GM12878 (cell line): Measurements from ENCODE around the gene TRIM63. TPM values are rescaled to one million over a fixed set of nuclear protein-coding genes. Genes with fewer than 3 reads are reported as not detected.

ENCODE experiments used
- BHLHE40 ChIP-seq, 2 experiments: fragments of 450-650 bp in 1 of 2; IDR thresholded peaks; 2 replicates each; pipeline ENCODE4 v1.6.1; 2011 to 2017; ENCODE audit warnings: low read depth in 2 of 2, borderline replicate concordance in 1 of 2, improper control_type of control experiment in 1 of 2, low read length in 1 of 2, mild to moderate bottlenecking in 1 of 2
- IKZF1 ChIP-seq: fragments of 450-650 bp; conservative IDR thresholded peaks from 2 replicates; pipeline ENCODE4 v1.6.1; 2017; ENCODE audit warnings: antibody characterized with exemption, mild to moderate bottlenecking
- IKZF2 ChIP-seq, 2 experiments: fragments of 450-650 bp; IDR thresholded peaks; 2 replicates each; pipeline ENCODE4 v1.6.1; 2017; ENCODE audit warnings: mild to moderate bottlenecking in 2 of 2, moderate library complexity in 2 of 2
- SRF ChIP-seq, 2 experiments: IDR thresholded peaks; 2 replicates each; pipeline ENCODE4 v1.6.1; 2011; ENCODE audit warnings: low read depth in 2 of 2, low read length in 2 of 2, mild to moderate bottlenecking in 1 of 2, moderate library complexity in 1 of 2
- polyA plus RNA-seq, 11 experiments: library from polyadenylated mRNA; depleted of rRNA in 4 of 11; unstranded in 6 of 11; stranded (reverse) in 5 of 11; fragments of >200 nt; fragmentation: Nextera tagmentation in 4 of 11; fragmentation: Illumina TruSeq in 1 of 11; extraction: Ambion mirVana in 4 of 11; extraction: Trizol in 1 of 11; gene quantifications; 1 replicate in 1 of 11; 2 replicates in 10 of 11; pipeline versions ENCODE4 v1.2.1 to v1.2.3, GENCODE V29; 2011 to 2016; ENCODE audit warnings: inconsistent platforms in 2 of 11, missing spikeins in 2 of 11, low read depth in 1 of 11
- total RNA-seq, 4 experiments: library from RNA; depleted of rRNA in 3 of 4; stranded (reverse); fragments of >200 nt in 3 of 4; fragmentation: Illumina TruSeq in 1 of 4; extraction: Trizol in 1 of 4; gene quantifications; 2 replicates each; pipeline versions ENCODE4 v1.2.1 to v1.2.3, GENCODE V29; 2013 to 2021
- TF ChIP-seq, protein P1 (sequence below): fragments of 450-650 bp; IDR thresholded peaks from 2 replicates; pipeline ENCODE4 v1.6.1; 2017; ENCODE audit warnings: mild to moderate bottlenecking, moderate library complexity
- TF ChIP-seq, protein P2 (sequence below): IDR thresholded peaks from 2 replicates; pipeline ENCODE4 v1.6.1; 2012; ENCODE audit warnings: improper control_type of control experiment, low read depth, low read length; ENCODE audit not compliant: insufficient replicate concordance

TRIM63 gene
- total and polyA plus RNA-seq, 10 of the 15 experiments (the other 5 are each of a cell fraction or from before 2014, with no cell fraction given), result not detected

DNA sequence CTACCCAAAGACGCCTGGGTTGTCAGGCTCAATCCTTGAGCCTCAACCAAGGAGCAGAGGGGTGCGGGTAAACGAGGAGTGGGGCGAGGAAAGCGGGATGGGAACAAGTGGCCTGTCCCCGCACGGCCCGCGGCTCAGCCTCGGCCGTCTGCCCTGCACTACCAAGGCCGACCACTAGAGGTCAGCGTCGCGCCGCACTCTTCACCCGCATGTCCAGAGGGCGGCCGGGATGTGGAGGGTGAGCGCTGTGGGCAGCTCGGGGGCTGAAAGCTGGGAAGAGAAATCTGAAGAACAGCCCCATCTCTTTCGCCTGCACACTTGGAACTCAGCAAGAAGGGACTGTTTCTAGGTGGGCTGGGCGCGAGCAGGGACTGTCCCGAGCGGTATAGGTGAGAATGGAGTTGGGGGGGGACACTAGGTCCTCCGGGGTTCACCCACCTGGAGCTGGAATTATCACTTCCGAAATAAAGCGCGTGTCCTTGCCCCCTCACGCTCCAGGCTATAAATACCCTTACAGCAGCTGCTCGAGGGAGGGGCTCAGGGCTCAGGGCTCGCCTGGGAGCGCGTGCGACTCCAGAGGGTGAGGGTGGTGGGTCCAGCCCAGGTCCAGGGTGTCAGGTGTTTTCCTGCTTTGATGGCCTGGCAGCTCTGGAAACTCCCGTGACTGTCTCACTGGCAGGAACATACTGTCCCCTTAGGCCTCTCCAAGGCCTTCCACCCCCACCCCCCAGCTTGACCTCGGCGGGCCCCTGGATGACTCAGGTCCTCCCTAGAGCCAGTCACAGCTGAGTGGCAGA, 31.3 kb downstream of the TRIM63 start (continued):
- TF ChIP-seq IKZF2 (IDR thresholded peaks at IDR 0.05) (no peak), IKZF1 (no peak), SRF (IDR thresholded peaks at IDR 0.05; ENCODE audit: low read depth in 2 of 2, low read length in 2 of 2) (0 out of 4 replicates have a peak, but pooled peaks of 1 of the 2 experiments have one; percentile 9), BHLHE40 (IDR thresholded peaks at IDR 0.05; ENCODE audit: borderline replicate concordance in 1 of 2, low read depth in 2 of 2, low read length in 1 of 2) (0 out of 4 replicates have a peak, but pooled peaks of 1 of the 2 experiments have one; percentile 40)
- TF ChIP-seq, protein P1, sequence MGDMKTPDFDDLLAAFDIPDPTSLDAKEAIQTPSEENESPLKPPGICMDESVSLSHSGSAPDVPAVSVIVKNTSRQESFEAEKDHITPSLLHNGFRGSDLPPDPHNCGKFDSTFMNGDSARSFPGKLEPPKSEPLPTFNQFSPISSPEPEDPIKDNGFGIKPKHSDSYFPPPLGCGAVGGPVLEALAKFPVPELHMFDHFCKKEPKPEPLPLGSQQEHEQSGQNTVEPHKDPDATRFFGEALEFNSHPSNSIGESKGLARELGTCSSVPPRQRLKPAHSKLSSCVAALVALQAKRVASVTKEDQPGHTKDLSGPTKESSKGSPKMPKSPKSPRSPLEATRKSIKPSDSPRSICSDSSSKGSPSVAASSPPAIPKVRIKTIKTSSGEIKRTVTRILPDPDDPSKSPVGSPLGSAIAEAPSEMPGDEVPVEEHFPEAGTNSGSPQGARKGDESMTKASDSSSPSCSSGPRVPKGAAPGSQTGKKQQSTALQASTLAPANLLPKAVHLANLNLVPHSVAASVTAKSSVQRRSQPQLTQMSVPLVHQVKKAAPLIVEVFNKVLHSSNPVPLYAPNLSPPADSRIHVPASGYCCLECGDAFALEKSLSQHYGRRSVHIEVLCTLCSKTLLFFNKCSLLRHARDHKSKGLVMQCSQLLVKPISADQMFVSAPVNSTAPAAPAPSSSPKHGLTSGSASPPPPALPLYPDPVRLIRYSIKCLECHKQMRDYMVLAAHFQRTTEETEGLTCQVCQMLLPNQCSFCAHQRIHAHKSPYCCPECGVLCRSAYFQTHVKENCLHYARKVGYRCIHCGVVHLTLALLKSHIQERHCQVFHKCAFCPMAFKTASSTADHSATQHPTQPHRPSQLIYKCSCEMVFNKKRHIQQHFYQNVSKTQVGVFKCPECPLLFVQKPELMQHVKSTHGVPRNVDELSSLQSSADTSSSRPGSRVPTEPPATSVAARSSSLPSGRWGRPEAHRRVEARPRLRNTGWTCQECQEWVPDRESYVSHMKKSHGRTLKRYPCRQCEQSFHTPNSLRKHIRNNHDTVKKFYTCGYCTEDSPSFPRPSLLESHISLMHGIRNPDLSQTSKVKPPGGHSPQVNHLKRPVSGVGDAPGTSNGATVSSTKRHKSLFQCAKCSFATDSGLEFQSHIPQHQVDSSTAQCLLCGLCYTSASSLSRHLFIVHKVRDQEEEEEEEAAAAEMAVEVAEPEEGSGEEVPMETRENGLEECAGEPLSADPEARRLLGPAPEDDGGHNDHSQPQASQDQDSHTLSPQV, result 0 out of 2 replicates have a peak, but pooled peaks have one; percentile 18
- TF ChIP-seq, protein P2, sequence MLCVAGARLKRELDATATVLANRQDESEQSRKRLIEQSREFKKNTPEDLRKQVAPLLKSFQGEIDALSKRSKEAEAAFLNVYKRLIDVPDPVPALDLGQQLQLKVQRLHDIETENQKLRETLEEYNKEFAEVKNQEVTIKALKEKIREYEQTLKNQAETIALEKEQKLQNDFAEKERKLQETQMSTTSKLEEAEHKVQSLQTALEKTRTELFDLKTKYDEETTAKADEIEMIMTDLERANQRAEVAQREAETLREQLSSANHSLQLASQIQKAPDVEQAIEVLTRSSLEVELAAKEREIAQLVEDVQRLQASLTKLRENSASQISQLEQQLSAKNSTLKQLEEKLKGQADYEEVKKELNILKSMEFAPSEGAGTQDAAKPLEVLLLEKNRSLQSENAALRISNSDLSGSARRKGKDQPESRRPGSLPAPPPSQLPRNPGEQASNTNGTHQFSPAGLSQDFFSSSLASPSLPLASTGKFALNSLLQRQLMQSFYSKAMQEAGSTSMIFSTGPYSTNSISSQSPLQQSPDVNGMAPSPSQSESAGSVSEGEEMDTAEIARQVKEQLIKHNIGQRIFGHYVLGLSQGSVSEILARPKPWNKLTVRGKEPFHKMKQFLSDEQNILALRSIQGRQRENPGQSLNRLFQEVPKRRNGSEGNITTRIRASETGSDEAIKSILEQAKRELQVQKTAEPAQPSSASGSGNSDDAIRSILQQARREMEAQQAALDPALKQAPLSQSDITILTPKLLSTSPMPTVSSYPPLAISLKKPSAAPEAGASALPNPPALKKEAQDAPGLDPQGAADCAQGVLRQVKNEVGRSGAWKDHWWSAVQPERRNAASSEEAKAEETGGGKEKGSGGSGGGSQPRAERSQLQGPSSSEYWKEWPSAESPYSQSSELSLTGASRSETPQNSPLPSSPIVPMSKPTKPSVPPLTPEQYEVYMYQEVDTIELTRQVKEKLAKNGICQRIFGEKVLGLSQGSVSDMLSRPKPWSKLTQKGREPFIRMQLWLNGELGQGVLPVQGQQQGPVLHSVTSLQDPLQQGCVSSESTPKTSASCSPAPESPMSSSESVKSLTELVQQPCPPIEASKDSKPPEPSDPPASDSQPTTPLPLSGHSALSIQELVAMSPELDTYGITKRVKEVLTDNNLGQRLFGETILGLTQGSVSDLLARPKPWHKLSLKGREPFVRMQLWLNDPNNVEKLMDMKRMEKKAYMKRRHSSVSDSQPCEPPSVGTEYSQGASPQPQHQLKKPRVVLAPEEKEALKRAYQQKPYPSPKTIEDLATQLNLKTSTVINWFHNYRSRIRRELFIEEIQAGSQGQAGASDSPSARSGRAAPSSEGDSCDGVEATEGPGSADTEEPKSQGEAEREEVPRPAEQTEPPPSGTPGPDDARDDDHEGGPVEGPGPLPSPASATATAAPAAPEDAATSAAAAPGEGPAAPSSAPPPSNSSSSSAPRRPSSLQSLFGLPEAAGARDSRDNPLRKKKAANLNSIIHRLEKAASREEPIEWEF, result no peak
